ENCODE results near the gene PGBD2.

DNA sequence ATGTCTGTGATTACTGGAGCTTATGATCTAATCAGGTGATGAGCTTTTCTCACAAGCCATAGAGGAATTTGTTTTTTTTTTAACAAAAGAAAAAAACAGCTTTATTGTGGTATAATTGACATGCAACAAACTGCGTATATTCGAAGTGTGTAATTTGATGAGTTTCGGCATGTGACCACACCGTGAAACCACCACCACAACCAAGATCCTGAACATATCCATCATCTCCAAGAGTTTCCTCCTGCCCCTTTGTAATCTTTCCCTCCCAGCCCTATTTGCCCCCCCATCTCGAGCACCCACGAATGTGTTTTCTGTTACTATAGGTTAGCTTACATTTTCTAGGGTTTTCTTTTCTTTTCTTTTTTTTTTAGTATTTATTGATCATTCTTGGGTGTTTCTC is 4.7 kb downstream of the PGBD2 start:
- TF ChIP-seq SMC3 (IDR thresholded peaks at IDR 0.05; ENCODE audit: borderline replicate concordance, low read length) (no peak), NR2F1 (conservative IDR thresholded peaks at IDR 0.05) (no peak), POLR2A (IDR thresholded peaks at IDR 0.05; ENCODE audit: low read depth, low read length) (no peak), SREBF2 (IDR thresholded peaks at IDR 0.05; ENCODE audit: low read length) (no peak), MXI1 (IDR thresholded peaks at IDR 0.05; ENCODE audit: low read depth, low read length) (no peak), STAT3 (IDR thresholded peaks at IDR 0.05; ENCODE audit: low read depth, low read length) (no peak), POLR2AphosphoS5 (IDR thresholded peaks at IDR 0.05; ENCODE audit: low read length) (no peak), JUND (IDR thresholded peaks at IDR 0.05; ENCODE audit: low read depth, low read length) (no peak), TCF3 (IDR thresholded peaks at IDR 0.05; ENCODE audit: borderline replicate concordance, insufficient read depth, low read depth, low read length) (no peak), EZH2 (IDR thresholded peaks at IDR 0.05; ENCODE audit: borderline replicate concordance, control insufficient read depth, low read depth, low read length) (no peak)
- TF ChIP-seq, protein P1, sequence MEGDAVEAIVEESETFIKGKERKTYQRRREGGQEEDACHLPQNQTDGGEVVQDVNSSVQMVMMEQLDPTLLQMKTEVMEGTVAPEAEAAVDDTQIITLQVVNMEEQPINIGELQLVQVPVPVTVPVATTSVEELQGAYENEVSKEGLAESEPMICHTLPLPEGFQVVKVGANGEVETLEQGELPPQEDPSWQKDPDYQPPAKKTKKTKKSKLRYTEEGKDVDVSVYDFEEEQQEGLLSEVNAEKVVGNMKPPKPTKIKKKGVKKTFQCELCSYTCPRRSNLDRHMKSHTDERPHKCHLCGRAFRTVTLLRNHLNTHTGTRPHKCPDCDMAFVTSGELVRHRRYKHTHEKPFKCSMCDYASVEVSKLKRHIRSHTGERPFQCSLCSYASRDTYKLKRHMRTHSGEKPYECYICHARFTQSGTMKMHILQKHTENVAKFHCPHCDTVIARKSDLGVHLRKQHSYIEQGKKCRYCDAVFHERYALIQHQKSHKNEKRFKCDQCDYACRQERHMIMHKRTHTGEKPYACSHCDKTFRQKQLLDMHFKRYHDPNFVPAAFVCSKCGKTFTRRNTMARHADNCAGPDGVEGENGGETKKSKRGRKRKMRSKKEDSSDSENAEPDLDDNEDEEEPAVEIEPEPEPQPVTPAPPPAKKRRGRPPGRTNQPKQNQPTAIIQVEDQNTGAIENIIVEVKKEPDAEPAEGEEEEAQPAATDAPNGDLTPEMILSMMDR (IDR thresholded peaks at IDR 0.05 in 2 of 3, conservative IDR thresholded peaks at IDR 0.05 in 1 of 3; ENCODE audit: control insufficient read depth in 2 of 3, extremely low read depth in 1 of 3, insufficient read depth in 1 of 3, low read depth in 3 of 3, low read length in 3 of 3) = no peak
- TF ChIP-seq, protein P2, sequence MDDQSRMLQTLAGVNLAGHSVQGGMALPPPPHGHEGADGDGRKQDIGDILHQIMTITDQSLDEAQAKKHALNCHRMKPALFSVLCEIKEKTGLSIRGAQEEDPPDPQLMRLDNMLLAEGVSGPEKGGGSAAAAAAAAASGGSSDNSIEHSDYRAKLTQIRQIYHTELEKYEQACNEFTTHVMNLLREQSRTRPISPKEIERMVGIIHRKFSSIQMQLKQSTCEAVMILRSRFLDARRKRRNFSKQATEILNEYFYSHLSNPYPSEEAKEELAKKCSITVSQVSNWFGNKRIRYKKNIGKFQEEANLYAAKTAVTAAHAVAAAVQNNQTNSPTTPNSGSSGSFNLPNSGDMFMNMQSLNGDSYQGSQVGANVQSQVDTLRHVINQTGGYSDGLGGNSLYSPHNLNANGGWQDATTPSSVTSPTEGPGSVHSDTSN (IDR thresholded peaks at IDR 0.05; ENCODE audit: insufficient replicate concordance, low read depth, low read length) = no peak
- TF ChIP-seq, protein P3, sequence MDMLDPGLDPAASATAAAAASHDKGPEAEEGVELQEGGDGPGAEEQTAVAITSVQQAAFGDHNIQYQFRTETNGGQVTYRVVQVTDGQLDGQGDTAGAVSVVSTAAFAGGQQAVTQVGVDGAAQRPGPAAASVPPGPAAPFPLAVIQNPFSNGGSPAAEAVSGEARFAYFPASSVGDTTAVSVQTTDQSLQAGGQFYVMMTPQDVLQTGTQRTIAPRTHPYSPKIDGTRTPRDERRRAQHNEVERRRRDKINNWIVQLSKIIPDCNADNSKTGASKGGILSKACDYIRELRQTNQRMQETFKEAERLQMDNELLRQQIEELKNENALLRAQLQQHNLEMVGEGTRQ (IDR thresholded peaks at IDR 0.05; ENCODE audit: borderline replicate concordance, low read depth, low read length) = no peak
